Gastroesophageal sphincter (tissue), 3 donors: ENCODE results near the gene CARD6.

Experiments used
- EP300 ChIP-seq: sonication (generic); formaldehyde crosslinking; IDR thresholded peaks from one replicate; pipeline ENCODE4 v1.6.1; 2017; ENCODE audit warnings: antibody characterized with exemption, mild to moderate bottlenecking
- POLR2A ChIP-seq, 2 donors: fragments of 450-650 bp; IDR thresholded peaks; one replicate each; pipeline ENCODE4 v1.6.1; 2017; ENCODE audit warnings: antibody characterized with exemption in 2 of 2, mild to moderate bottlenecking in 2 of 2, moderate library complexity in 1 of 2
- TF ChIP-seq, protein P1 (sequence below), 4 experiments: fragments of 200-600 bp in 2 of 4; fragments of 450-650 bp in 2 of 4; sonication (generic) in 1 of 4; IDR thresholded peaks; one replicate each; pipeline ENCODE4 v1.5.1; 2017 to 2019; ENCODE audit warnings: antibody characterized with exemption in 4 of 4, mild to moderate bottlenecking in 2 of 4, moderate library complexity in 2 of 4

DNA sequence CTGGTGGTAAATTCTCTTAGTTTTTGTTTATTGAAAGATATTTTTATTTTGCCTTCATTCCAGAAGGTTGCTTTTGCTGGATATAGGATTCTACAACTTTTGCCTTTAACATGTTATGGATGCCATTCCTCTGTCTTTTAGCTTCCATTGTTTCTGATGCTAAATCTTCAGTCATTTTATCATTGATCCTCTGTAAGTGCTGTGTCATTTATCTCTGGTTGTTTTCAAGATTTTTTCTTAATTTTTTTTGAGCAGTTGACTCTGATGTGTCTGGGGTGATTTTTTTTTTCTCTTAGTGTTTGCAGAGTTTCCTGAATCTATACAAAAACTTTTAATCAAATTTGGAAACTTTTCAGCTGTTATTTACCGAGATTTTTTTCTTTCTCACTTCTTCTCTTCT, 6.4 kb downstream of the CARD6 start:
- TF ChIP-seq, protein P1, sequence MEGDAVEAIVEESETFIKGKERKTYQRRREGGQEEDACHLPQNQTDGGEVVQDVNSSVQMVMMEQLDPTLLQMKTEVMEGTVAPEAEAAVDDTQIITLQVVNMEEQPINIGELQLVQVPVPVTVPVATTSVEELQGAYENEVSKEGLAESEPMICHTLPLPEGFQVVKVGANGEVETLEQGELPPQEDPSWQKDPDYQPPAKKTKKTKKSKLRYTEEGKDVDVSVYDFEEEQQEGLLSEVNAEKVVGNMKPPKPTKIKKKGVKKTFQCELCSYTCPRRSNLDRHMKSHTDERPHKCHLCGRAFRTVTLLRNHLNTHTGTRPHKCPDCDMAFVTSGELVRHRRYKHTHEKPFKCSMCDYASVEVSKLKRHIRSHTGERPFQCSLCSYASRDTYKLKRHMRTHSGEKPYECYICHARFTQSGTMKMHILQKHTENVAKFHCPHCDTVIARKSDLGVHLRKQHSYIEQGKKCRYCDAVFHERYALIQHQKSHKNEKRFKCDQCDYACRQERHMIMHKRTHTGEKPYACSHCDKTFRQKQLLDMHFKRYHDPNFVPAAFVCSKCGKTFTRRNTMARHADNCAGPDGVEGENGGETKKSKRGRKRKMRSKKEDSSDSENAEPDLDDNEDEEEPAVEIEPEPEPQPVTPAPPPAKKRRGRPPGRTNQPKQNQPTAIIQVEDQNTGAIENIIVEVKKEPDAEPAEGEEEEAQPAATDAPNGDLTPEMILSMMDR (IDR thresholded peaks at IDR 0.05) = no peak
- no peak for TF ChIP-seq EP300
- no peak for TF ChIP-seq POLR2A (IDR thresholded peaks at IDR 0.05)
